GM12878 (cell line): ENCODE data around the gene NEK10. TPM values are rescaled to one million over a fixed set of nuclear protein-coding genes. Genes with fewer than 3 reads are reported as not detected.

ENCODE experiments used
- ATAC-seq: fragments of 200-7000 bp; cut with Tn5 transposase; 3 replicates; pipeline ENCODE4 v1.9.1; 2020; ENCODE audit warnings: mild to moderate bottlenecking, moderate library complexity
- BruUV-seq: library from RNA; stranded (reverse); fragments of 400-500 nt; replicated peaks from 2 replicates; lab custom pipeline; 2021; lab: Mats Ljungman, UMichigan
- CTCF ChIA-PET: fragments of 300-600 bp; sonication (Branson Sonifier 250); formaldehyde crosslinking; extraction: SDS; loops from one replicate; lab custom pipeline; 2021; ENCODE audit warnings: inconsistent platforms; lab: Yijun Ruan, JAX
- POLR2A ChIA-PET: fragments of 350-600 bp; formaldehyde crosslinking; extraction: SDS; loops from one replicate; lab custom pipeline; 2021; ENCODE audit warnings: inconsistent platforms; lab: Charles Lee
- RAD21 ChIA-PET: fragments of 300-600 bp; sonication (Branson Sonifier 250); formaldehyde crosslinking; loops from one replicate; lab custom pipeline; 2023; ENCODE audit warnings: antibody characterized with exemption; ENCODE audit not compliant: unreplicated experiment; lab: Charles Lee
- SMC1A ChIA-PET: fragments of 300-600 bp; sonication (Branson Sonifier 250); formaldehyde crosslinking; loops from one replicate; lab custom pipeline; 2023; ENCODE audit not compliant: unreplicated experiment, uncharacterized antibody; lab: Charles Lee
- DNase-seq: peaks from one replicate; pipeline ENCODE4 v3.0.0-alpha.2; 2011; ENCODE audit warnings: low read depth, low spot score
- FAIRE-seq: peaks from 3 replicates; lab custom pipeline; 2011; peaks lifted over from hg19 to GRCh38; lab: Jason Lieb, UNC
- H2AFZ ChIP-seq: 2 replicates; pipeline ENCODE4 v1.6.0; 2011; ENCODE audit warnings: low read depth, low read length, control low read depth; ENCODE audit not compliant: control insufficient read depth
- H3K27ac ChIP-seq: 2 replicates; pipeline ENCODE4 v1.5.1; 2011; ENCODE audit warnings: control low read depth; ENCODE audit not compliant: control insufficient read depth, insufficient read depth
- H3K27me3 ChIP-seq, 2 experiments: replicated peaks in 1 of 2; 2 replicates each; pipeline versions ENCODE4 v1.6.0 to v1.6.1; 2011; ENCODE audit warnings: low read length in 1 of 2; ENCODE audit not compliant: control insufficient read depth in 2 of 2, insufficient read depth in 2 of 2
- H3K36me3 ChIP-seq, 2 experiments: 2 replicates each; pipeline ENCODE4 v1.5.1; 2011; ENCODE audit warnings: low read length in 1 of 2; ENCODE audit not compliant: control insufficient read depth in 2 of 2, insufficient read depth in 2 of 2
- H3K4me1 ChIP-seq: 2 replicates; pipeline ENCODE4 v1.6.1; 2011; ENCODE audit warnings: mild to moderate bottlenecking, low read length, moderate library complexity, mixed read lengths; ENCODE audit not compliant: control insufficient read depth, insufficient read depth
- H3K4me2 ChIP-seq: 2 replicates; pipeline ENCODE4 v1.6.0; 2011; ENCODE audit warnings: control low read depth; ENCODE audit not compliant: control insufficient read depth, insufficient read depth
- H3K4me3 ChIP-seq: fragments of 200-600 bp; sonication (generic); 2 replicates; pipeline ENCODE4 v1.5.1; 2016
- H3K79me2 ChIP-seq: 2 replicates; pipeline ENCODE4 v1.6.0; 2011; ENCODE audit warnings: low read length; ENCODE audit not compliant: control insufficient read depth, insufficient read depth
- H3K9ac ChIP-seq: 2 replicates; pipeline ENCODE4 v1.8.0; 2011; ENCODE audit warnings: low read length, control low read depth, mixed read lengths; ENCODE audit not compliant: control insufficient read depth, insufficient read depth
- H3K9me3 ChIP-seq: replicated peaks from 3 replicates; pipeline ENCODE4 v1.5.1; 2011; ENCODE audit warnings: mild to moderate bottlenecking, low read length; ENCODE audit not compliant: control insufficient read depth, insufficient read depth
- H4K20me1 ChIP-seq: 2 replicates; pipeline ENCODE4 v1.6.0; 2011; ENCODE audit not compliant: control insufficient read depth, insufficient read depth
- CREM ChIP-seq: IDR thresholded peaks from 2 replicates; pipeline ENCODE4 v1.6.1; 2014; ENCODE audit warnings: antibody characterized with exemption, low read depth
- MYB ChIP-seq: fragments of 150-350 bp; IDR thresholded peaks from 2 replicates; pipeline ENCODE4 v1.6.1; 2014; ENCODE audit warnings: mild to moderate bottlenecking, low read depth, low read length, borderline replicate concordance
- NFYB ChIP-seq: IDR thresholded peaks from 2 replicates; pipeline ENCODE4 v1.6.1; 2011; ENCODE audit warnings: low read depth, mild to moderate bottlenecking, low read length, improper control_type of control experiment, moderate library complexity; ENCODE audit not compliant: insufficient read depth
- SUZ12 ChIP-seq: fragments of 200-600 bp; sonication (generic); IDR thresholded peaks from one replicate; pipeline ENCODE4 v1.6.1; 2018; ENCODE audit warnings: antibody characterized with exemption, mild to moderate bottlenecking; ENCODE audit not compliant: unreplicated experiment
- ZNF207 ChIP-seq: fragments of 450-650 bp; IDR thresholded peaks from 2 replicates; pipeline ENCODE4 v1.6.1; 2014; ENCODE audit warnings: antibody characterized with exemption, mild to moderate bottlenecking, borderline replicate concordance
- ZZZ3 ChIP-seq: IDR thresholded peaks from 2 replicates; pipeline ENCODE4 v1.6.1; 2011; ENCODE audit warnings: low read depth; ENCODE audit not compliant: control insufficient read depth, insufficient read length
- WGBS: methylation state at CpG from one replicate; pipeline ENCODE4 v1.1.6; 2016; ENCODE audit warnings: low lambda C conversion rate; ENCODE audit not compliant: insufficient replicate concordance, insufficient coverage; ENCODE audit errors: missing lambda C conversion rate; 5-methylcytosine and 5-hydroxymethylcytosine counted together
- in situ Hi-C: fragments of 300-500 bp; cut with MboI; formaldehyde crosslinking; loops from 9 replicates; pipeline ENCODE4 v1.14.3; 2018; ENCODE audit warnings: mixed read lengths
- intact Hi-C: fragments of 100-400 bp; cut with micrococcal nuclease; formaldehyde crosslinking; loops from one replicate; pipeline ENCODE4 v1.14.2; 2022; ENCODE audit not compliant: unreplicated experiment
- polyA plus RNA-seq, 11 experiments: library from polyadenylated mRNA; depleted of rRNA in 4 of 11; unstranded in 6 of 11; stranded (reverse) in 5 of 11; fragments of >200 nt; fragmentation: Nextera tagmentation in 4 of 11; fragmentation: Illumina TruSeq in 1 of 11; extraction: Ambion mirVana in 4 of 11; extraction: Trizol in 1 of 11; gene quantifications; 1 replicate in 1 of 11; 2 replicates in 10 of 11; pipeline versions ENCODE4 v1.2.1 to v1.2.3, GENCODE V29; 2011 to 2016; ENCODE audit warnings: inconsistent platforms in 2 of 11, missing spikeins in 2 of 11, low read depth in 1 of 11
- total RNA-seq, 4 experiments: library from RNA; depleted of rRNA in 3 of 4; stranded (reverse); fragments of >200 nt in 3 of 4; fragmentation: Illumina TruSeq in 1 of 4; extraction: Trizol in 1 of 4; gene quantifications; 2 replicates each; pipeline versions ENCODE4 v1.2.1 to v1.2.3, GENCODE V29; 2013 to 2021
- TF ChIP-seq, protein P1 (sequence below): fragments of 450-650 bp; IDR thresholded peaks from 2 replicates; pipeline ENCODE4 v1.6.1; 2017; ENCODE audit warnings: low read depth, mild to moderate bottlenecking, moderate library complexity
- TF ChIP-seq, protein P2 (sequence below): fragments of 450-650 bp; IDR thresholded peaks from 2 replicates; pipeline ENCODE4 v1.6.1; 2017; ENCODE audit warnings: mild to moderate bottlenecking, moderate library complexity

NEK10 gene
- total and polyA plus RNA-seq, 10 of the 15 experiments (the other 5 are each of a cell fraction or from before 2014, with no cell fraction given): 0.06 to 0.40 (median 0.16) TPM; not detected in 2

DNA sequence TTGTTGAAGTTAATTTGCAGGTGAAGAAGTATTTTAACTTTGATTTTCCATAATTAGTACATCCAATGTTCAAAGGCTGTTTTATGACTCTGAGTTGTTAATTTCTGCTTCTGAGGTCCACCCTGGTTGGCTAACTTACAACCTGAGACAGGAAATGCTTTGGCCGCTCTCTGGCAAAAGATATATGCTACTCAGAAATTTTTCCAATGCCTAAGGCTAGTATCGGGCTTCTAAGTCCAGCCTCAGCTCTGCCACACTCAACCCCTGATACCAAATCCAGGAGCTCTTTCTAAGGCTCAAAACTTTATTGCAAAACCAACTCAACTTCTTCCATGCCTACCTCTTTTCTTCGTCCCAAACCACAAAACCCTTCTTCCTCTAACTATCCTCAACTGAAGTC is 192.9 kb downstream of the NEK10 start (continued):
- TF ChIP-seq CREM: no peak

DNA sequence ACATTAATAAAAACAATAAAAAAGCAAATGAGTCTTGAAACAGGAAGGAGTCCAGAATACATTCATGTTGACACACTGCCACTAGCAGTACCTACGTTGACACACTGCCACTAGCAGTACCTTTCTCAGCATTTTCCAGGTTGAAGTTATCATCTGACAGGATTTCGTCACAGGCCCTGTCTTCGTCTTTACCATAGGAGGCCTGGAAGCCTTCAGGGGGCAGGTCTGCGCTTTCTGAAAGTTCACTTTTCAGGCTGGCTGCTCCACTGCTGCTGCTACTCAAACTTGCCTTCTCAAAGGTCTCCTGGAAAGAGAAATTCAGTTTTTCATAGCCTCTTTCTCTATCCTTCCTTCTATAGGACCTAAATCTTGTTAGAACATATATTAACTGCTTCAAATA is 194.7 kb downstream of the NEK10 start:
- H3K36me3 ChIP-seq: no peaks in the 10 kb centered on the region
- no peaks in the 10 kb centered on the region for H3K79me2 ChIP-seq
- FAIRE-seq (no peak), ATAC-seq (no peak), DNase-seq (no peak)
- RAD21 ChIA-PET: no interaction called here
- intact Hi-C loops (no loop called here), in situ Hi-C loops (no loop called here)
- SMC1A ChIA-PET: no interaction called here
- no peak overlapping the region for H3K9ac ChIP-seq
- H3K4me1 ChIP-seq: no peaks in the 10 kb centered on the region
- no peaks in the 10 kb centered on the region for H3K9me3 ChIP-seq
- no TSS peak for BruUV-seq
- no peak overlapping the region for H2AFZ ChIP-seq
- no peaks in the 10 kb centered on the region for H3K27me3 ChIP-seq
- POLR2A ChIA-PET: interaction anchor here (0.6 kb wide), 1 partner anchor 18 kb away, joined by 5 read pairs; no protein-coding TSS in a partner anchor
- CTCF ChIA-PET: no interaction called here
- H3K27ac ChIP-seq: no peak overlapping the region
- no peaks in the 10 kb centered on the region for H4K20me1 ChIP-seq
- 35% methylated on average over 4 of the region's 4 CpGs for WGBS
- H3K4me2 ChIP-seq: no peak overlapping the region
- H3K4me3 ChIP-seq: no peak overlapping the region
- no peak for TF ChIP-seq SUZ12
- TF ChIP-seq ZNF207: no peak
- TF ChIP-seq NFYB: no peak
- no peak for TF ChIP-seq ZZZ3
- TF ChIP-seq, protein P1, sequence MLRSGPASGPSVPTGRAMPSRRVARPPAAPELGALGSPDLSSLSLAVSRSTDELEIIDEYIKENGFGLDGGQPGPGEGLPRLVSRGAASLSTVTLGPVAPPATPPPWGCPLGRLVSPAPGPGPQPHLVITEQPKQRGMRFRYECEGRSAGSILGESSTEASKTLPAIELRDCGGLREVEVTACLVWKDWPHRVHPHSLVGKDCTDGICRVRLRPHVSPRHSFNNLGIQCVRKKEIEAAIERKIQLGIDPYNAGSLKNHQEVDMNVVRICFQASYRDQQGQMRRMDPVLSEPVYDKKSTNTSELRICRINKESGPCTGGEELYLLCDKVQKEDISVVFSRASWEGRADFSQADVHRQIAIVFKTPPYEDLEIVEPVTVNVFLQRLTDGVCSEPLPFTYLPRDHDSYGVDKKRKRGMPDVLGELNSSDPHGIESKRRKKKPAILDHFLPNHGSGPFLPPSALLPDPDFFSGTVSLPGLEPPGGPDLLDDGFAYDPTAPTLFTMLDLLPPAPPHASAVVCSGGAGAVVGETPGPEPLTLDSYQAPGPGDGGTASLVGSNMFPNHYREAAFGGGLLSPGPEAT: no peak
- TF ChIP-seq, protein P2, sequence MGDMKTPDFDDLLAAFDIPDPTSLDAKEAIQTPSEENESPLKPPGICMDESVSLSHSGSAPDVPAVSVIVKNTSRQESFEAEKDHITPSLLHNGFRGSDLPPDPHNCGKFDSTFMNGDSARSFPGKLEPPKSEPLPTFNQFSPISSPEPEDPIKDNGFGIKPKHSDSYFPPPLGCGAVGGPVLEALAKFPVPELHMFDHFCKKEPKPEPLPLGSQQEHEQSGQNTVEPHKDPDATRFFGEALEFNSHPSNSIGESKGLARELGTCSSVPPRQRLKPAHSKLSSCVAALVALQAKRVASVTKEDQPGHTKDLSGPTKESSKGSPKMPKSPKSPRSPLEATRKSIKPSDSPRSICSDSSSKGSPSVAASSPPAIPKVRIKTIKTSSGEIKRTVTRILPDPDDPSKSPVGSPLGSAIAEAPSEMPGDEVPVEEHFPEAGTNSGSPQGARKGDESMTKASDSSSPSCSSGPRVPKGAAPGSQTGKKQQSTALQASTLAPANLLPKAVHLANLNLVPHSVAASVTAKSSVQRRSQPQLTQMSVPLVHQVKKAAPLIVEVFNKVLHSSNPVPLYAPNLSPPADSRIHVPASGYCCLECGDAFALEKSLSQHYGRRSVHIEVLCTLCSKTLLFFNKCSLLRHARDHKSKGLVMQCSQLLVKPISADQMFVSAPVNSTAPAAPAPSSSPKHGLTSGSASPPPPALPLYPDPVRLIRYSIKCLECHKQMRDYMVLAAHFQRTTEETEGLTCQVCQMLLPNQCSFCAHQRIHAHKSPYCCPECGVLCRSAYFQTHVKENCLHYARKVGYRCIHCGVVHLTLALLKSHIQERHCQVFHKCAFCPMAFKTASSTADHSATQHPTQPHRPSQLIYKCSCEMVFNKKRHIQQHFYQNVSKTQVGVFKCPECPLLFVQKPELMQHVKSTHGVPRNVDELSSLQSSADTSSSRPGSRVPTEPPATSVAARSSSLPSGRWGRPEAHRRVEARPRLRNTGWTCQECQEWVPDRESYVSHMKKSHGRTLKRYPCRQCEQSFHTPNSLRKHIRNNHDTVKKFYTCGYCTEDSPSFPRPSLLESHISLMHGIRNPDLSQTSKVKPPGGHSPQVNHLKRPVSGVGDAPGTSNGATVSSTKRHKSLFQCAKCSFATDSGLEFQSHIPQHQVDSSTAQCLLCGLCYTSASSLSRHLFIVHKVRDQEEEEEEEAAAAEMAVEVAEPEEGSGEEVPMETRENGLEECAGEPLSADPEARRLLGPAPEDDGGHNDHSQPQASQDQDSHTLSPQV: no peak
- no peak for TF ChIP-seq MYB
- TF ChIP-seq, all 136 proteins: peak for 0
